Measurements from ENCODE around the gene CACNA1H.

CACNA1H gene

DNA sequence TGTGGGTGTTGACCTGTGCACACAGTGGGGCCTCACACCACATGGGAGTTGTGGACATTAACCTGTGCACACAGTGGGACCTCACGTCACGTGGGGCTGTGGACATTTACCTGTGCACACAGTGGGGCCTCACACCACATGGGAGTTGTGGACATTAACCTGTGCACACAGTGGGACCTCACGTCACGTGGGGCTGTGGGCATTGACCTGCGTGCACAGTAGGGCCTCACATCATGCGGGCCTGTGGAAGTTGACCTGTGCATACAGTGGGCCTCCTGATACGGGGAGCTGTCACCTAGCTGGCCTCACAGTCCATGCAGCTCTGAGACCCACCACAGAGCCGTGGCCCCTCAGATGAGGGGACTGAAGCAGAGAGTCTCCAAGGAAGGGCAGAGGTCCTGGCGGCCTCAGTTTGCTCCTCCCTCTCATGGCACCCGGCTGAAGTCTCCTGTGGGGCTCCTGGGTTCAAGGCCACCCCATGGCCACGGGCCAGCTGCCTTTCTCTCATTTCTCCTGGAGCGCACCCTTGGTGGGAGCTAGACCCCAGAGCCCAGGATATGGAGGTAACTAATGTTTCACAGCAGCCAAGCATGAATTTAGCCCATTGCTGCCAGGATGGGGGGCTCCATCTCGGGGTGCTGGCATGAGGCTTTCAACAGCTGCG is 21.0 kb downstream of the CACNA1H start:
- no peaks in the 10 kb centered on the region for H3K4me1 ChIP-seq (ENCODE audit: control insufficient read depth, low read length)
- H3K36me3 ChIP-seq (ENCODE audit: control insufficient read depth, low read length): no peaks in the 10 kb centered on the region
- H3K4me2 ChIP-seq (ENCODE audit: low read length): no peak overlapping the region
- no peaks in the 10 kb centered on the region for H3K79me2 ChIP-seq (ENCODE audit: control insufficient read depth, low read length)
- TF ChIP-seq EZH2phosphoT487 (IDR thresholded peaks at IDR 0.05; ENCODE audit: borderline replicate concordance, low read length): no peak
- TF ChIP-seq, protein P1, sequence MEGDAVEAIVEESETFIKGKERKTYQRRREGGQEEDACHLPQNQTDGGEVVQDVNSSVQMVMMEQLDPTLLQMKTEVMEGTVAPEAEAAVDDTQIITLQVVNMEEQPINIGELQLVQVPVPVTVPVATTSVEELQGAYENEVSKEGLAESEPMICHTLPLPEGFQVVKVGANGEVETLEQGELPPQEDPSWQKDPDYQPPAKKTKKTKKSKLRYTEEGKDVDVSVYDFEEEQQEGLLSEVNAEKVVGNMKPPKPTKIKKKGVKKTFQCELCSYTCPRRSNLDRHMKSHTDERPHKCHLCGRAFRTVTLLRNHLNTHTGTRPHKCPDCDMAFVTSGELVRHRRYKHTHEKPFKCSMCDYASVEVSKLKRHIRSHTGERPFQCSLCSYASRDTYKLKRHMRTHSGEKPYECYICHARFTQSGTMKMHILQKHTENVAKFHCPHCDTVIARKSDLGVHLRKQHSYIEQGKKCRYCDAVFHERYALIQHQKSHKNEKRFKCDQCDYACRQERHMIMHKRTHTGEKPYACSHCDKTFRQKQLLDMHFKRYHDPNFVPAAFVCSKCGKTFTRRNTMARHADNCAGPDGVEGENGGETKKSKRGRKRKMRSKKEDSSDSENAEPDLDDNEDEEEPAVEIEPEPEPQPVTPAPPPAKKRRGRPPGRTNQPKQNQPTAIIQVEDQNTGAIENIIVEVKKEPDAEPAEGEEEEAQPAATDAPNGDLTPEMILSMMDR (IDR thresholded peaks at IDR 0.05; ENCODE audit: low read depth, low read length, poor library complexity, severe bottlenecking): no peak
- no peaks in the 10 kb centered on the region for H4K20me1 ChIP-seq (ENCODE audit: control insufficient read depth, insufficient read depth, low read depth, low read length)
- H3K9me2 ChIP-seq (replicated peaks; ENCODE audit: control insufficient read depth, low read length): no peaks in the 10 kb centered on the region
- H3K27me3 ChIP-seq (ENCODE audit: control insufficient read depth, low read length): no peaks in the 10 kb centered on the region
- no peaks in the 10 kb centered on the region for H3F3A ChIP-seq (ENCODE audit: control insufficient read depth, insufficient read depth)
- no peak overlapping the region for H3K27ac ChIP-seq (ENCODE audit: low read depth, low read length)
- no peak overlapping the region for H3K4me3 ChIP-seq (ENCODE audit: low read length)
- H3K9me3 ChIP-seq (ENCODE audit: control insufficient read depth, insufficient read depth, low read length): no peaks in the 10 kb centered on the region

DNA sequence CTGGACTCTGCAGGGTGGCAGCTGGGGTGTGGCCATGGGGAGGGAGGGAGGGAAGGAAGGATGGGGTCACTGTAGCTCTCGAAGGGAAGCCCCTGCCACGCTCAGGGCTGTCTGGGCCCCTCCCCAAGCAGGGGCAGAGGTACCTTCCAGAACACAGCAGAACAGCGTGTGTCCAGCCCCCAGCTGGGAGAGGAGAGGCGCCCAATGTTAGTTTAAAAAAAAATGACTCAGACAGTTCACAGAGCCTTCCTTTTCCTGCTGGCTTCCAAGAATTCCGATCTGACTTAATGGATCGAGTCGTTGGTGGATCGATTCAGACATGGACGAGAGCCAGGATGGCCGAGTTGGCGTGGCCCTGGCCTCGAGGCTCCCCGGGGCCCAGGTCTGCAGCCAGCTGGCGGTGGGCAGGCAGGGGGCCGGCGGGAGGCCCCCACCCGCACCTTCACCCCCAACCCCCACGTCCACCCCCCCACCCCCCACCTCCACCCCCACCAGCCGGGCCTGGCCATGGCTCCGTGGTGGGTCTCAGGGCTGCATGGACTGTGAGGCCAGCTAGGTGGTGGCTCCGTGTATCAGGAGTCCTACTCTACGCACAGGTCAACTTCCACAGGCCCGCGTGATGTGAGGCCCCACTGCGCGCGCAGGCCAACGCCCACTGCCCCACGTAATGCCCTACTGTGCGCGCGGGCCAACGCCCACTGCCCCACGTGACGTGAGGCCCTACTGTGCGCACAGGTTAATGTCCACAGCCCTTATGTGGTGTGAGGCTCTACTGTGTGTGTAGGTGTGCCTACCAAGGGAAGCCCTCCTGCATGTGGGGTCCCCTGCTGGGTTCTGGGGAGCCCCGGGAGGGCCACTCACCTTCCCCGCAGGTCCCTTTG is 21.8 kb downstream of the CACNA1H start:
- no peaks in the 10 kb centered on the region for H4K20me1 ChIP-seq (ENCODE audit: control insufficient read depth, insufficient read depth, low read depth, low read length)
- no peaks in the 10 kb centered on the region for H3K27me3 ChIP-seq (ENCODE audit: control insufficient read depth, low read length)

DNA sequence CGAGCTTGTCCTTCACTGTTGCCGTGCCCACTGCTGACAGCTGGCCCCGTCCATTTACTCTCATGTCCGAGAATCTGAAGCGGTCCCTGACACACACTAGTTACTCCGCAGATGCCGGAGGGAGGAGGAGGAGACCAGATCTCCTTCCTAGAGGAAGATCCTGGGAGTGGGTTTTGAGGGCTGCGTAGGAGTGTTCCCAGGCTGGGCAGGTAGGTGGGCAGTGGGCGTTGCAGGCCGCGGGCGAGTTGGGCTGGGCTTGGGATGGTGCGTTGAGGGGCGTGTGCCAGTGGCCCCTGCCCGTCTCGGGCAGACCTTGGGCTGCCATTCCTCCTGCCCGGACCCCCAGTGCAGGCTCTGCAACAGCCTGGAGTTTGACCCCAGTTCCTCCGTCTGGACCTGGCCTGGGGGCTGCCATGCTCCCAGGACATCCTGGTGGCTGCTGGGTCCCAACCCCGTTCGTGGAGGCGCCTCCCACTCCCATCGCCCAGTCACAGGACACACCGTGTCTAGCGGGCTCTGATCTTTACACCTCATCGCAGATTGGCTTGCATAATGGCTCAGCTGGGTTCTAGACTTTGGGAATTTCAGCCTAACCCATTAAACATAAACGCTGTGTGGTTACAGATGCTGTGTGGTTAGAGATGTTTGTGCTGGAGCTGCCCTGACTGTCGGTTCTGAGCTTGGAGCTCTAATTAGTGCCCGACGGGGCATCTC is 22.8 kb downstream of the CACNA1H start:
- H3F3A ChIP-seq (ENCODE audit: control insufficient read depth, insufficient read depth): no peaks in the 10 kb centered on the region
- no peaks in the 10 kb centered on the region for H4K20me1 ChIP-seq (ENCODE audit: control insufficient read depth, insufficient read depth, low read depth, low read length)
- H3K36me3 ChIP-seq (ENCODE audit: control insufficient read depth, low read length): no peaks in the 10 kb centered on the region
- no peak for TF ChIP-seq EZH2phosphoT487 (IDR thresholded peaks at IDR 0.05; ENCODE audit: borderline replicate concordance, low read length)
- TF ChIP-seq, protein P1 (IDR thresholded peaks at IDR 0.05; ENCODE audit: low read depth, low read length, poor library complexity, severe bottlenecking): no peak
- no peaks in the 10 kb centered on the region for H3K9me2 ChIP-seq (replicated peaks; ENCODE audit: control insufficient read depth, low read length)
- H3K4me1 ChIP-seq (ENCODE audit: control insufficient read depth, low read length): no peaks in the 10 kb centered on the region
- no peak overlapping the region for H3K4me3 ChIP-seq (ENCODE audit: low read length)
- H3K27ac ChIP-seq (ENCODE audit: low read depth, low read length): no peak overlapping the region
- no peaks in the 10 kb centered on the region for H3K79me2 ChIP-seq (ENCODE audit: control insufficient read depth, low read length)
- no peak overlapping the region for H3K4me2 ChIP-seq (ENCODE audit: low read length)
- no peaks in the 10 kb centered on the region for H3K27me3 ChIP-seq (ENCODE audit: control insufficient read depth, low read length)
- H3K9me3 ChIP-seq (ENCODE audit: control insufficient read depth, insufficient read depth, low read length): no peaks in the 10 kb centered on the region

More for the DNA sequence above, 21.8 kb downstream of the CACNA1H start:
- no peaks in the 10 kb centered on the region for H3K9me2 ChIP-seq (replicated peaks; ENCODE audit: control insufficient read depth, low read length)
- H3K36me3 ChIP-seq (ENCODE audit: control insufficient read depth, low read length): no peaks in the 10 kb centered on the region
- no peaks in the 10 kb centered on the region for H3K79me2 ChIP-seq (ENCODE audit: control insufficient read depth, low read length)
- no peak overlapping the region for H3K4me3 ChIP-seq (ENCODE audit: low read length)
- H3K9me3 ChIP-seq (ENCODE audit: control insufficient read depth, insufficient read depth, low read length): no peaks in the 10 kb centered on the region
- no peak overlapping the region for H3K27ac ChIP-seq (ENCODE audit: low read depth, low read length)
- no peaks in the 10 kb centered on the region for H3F3A ChIP-seq (ENCODE audit: control insufficient read depth, insufficient read depth)
- no peak for TF ChIP-seq EZH2phosphoT487 (IDR thresholded peaks at IDR 0.05; ENCODE audit: borderline replicate concordance, low read length)
- TF ChIP-seq, protein P1 (IDR thresholded peaks at IDR 0.05; ENCODE audit: low read depth, low read length, poor library complexity, severe bottlenecking): no peak
- no peaks in the 10 kb centered on the region for H3K4me1 ChIP-seq (ENCODE audit: control insufficient read depth, low read length)
- H3K4me2 ChIP-seq (ENCODE audit: low read length): no peak overlapping the region

All from DOHH2 (cell line).